Raji (cell line): ENCODE data around the gene BLOC1S5.

Source experiments
- POLR2A ChIP-seq: IDR thresholded peaks from 2 replicates; pipeline ENCODE4 v1.6.1; 2011; ENCODE audit warnings: low read depth, low read length, control low read depth; ENCODE audit not compliant: insufficient read depth

BLOC1S5 gene

GRCh38 chr6:8069631-8070284 is 5.6 kb upstream of the BLOC1S5 start:
- no peak for TF ChIP-seq POLR2A

GRCh38 chr6:8069151-8069550 is 5.0 kb upstream of the BLOC1S5 start:
- no peak for TF ChIP-seq POLR2A

GRCh38 chr6:8066108-8066507 is 1.9 kb upstream of the BLOC1S5 start:
- no peak for TF ChIP-seq POLR2A

GRCh38 chr6:8065519-8065911 is 1.3 kb upstream of the BLOC1S5 start:
- no peak for TF ChIP-seq POLR2A

GRCh38 chr6:8064638-8065518 is 689 bp upstream of the BLOC1S5 start:
- no peak for TF ChIP-seq POLR2A

- TF ChIP-seq POLR2A = no peak
Observed at GRCh38 chr6:8061736-8062135, 2.5 kb downstream of the BLOC1S5 start.

GRCh38 chr6:8060346-8060745 is 3.8 kb downstream of the BLOC1S5 start:
- no peak for TF ChIP-seq POLR2A

- no peak for TF ChIP-seq POLR2A
Observed at GRCh38 chr6:8059129-8059528, 5.1 kb downstream of the BLOC1S5 start.

- no peak for TF ChIP-seq POLR2A
Observed at GRCh38 chr6:8057793-8058192, 6.4 kb downstream of the BLOC1S5 start.

- no peak for TF ChIP-seq POLR2A
Observed at GRCh38 chr6:8057263-8057662, 6.9 kb downstream of the BLOC1S5 start.

- no peak for TF ChIP-seq POLR2A
Observed at GRCh38 chr6:8054276-8054675, 9.9 kb downstream of the BLOC1S5 start.

- TF ChIP-seq POLR2A = no peak
Observed at GRCh38 chr6:8047541-8048292, 16.5 kb downstream of the BLOC1S5 start.

GRCh38 chr6:8043221-8043620 is 21.0 kb downstream of the BLOC1S5 start:
- no peak for TF ChIP-seq POLR2A

- no peak for TF ChIP-seq POLR2A
Observed at GRCh38 chr6:8041913-8042583, 22.1 kb downstream of the BLOC1S5 start.

GRCh38 chr6:8030920-8031319 is 33.3 kb downstream of the BLOC1S5 start:
- TF ChIP-seq POLR2A = no peak
